MM.1S (cell line): ENCODE data around the gene SMCO4.

Experiments
- EZH2 ChIP-seq: fragments of 300-600 bp; sonication (generic); optimal IDR thresholded peaks from 2 replicates; pipeline ENCODE3; 2017; ENCODE audit warnings: low read depth, mild to moderate bottlenecking, antibody characterized with exemption, low read length, mixed read lengths
- TF ChIP-seq, protein P1 (sequence below): fragments of 300-600 bp; sonication (generic); IDR thresholded peaks from 2 replicates; pipeline ENCODE4 v1.5.1; 2016; ENCODE audit warnings: antibody characterized with exemption, low read length, mixed read lengths

DNA sequence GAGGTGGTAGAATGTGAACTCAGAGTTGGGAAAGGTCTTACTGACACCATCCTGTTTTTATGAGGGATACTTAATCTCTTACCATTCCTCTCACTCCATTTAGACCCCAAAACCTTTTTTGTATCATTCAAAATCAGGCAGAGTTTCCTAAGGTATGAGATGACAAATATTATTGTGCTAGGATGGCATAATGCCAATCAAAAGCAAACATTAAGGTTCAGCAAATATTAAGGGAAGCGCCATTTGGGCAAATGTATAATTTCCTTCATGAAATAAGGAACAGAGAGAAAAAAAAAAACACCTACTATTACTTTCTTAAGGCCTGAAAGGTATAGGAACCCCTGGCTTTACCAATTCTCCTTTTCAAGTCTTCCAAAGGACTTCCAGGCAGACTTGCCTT lies 62.4 kb downstream of the SMCO4 start:
- TF ChIP-seq, protein P1, sequence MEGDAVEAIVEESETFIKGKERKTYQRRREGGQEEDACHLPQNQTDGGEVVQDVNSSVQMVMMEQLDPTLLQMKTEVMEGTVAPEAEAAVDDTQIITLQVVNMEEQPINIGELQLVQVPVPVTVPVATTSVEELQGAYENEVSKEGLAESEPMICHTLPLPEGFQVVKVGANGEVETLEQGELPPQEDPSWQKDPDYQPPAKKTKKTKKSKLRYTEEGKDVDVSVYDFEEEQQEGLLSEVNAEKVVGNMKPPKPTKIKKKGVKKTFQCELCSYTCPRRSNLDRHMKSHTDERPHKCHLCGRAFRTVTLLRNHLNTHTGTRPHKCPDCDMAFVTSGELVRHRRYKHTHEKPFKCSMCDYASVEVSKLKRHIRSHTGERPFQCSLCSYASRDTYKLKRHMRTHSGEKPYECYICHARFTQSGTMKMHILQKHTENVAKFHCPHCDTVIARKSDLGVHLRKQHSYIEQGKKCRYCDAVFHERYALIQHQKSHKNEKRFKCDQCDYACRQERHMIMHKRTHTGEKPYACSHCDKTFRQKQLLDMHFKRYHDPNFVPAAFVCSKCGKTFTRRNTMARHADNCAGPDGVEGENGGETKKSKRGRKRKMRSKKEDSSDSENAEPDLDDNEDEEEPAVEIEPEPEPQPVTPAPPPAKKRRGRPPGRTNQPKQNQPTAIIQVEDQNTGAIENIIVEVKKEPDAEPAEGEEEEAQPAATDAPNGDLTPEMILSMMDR, result no peak
- TF ChIP-seq EZH2, result no peak
